Urothelium cell line (cell line): ENCODE measurements around the gene SSH3.

ENCODE experiments used
- DNase-seq: peaks from one replicate; pipeline ENCODE4 v3.0.0; 2011; ENCODE audit warnings: low spot score, mixed read lengths
- FAIRE-seq: peaks from 2 replicates; lab custom pipeline; 2011; peaks lifted over from hg19 to GRCh38; lab: Jason Lieb, UNC

Gene SSH3

GRCh38 chr11:67267188-67268080 is 35.9 kb upstream of the SSH3 start:
- DNase-seq (no peak), FAIRE-seq (no peak)

GRCh38 chr11:67268081-67268961 is 35.0 kb upstream of the SSH3 start:
- no peak for DNase-seq
- FAIRE-seq = no peak

GRCh38 chr11:67268962-67269268 is 34.4 kb upstream of the SSH3 start:
- DNase-seq = no peak
- no peak for FAIRE-seq

GRCh38 chr11:67269401-67270255 is 33.7 kb upstream of the SSH3 start:
- FAIRE-seq (no peak), DNase-seq (no peak)

GRCh38 chr11:67270256-67271204 is 32.8 kb upstream of the SSH3 start:
- no peak for DNase-seq
- FAIRE-seq = no peak

- DNase-seq (no peak), FAIRE-seq (no peak)
These were observed 32.2 kb upstream of the SSH3 start for GRCh38 chr11:67271205-67271540.

- DNase-seq = no peak
- no peak for FAIRE-seq
These were observed 31.6 kb upstream of the SSH3 start for GRCh38 chr11:67271541-67272284.

GRCh38 chr11:67272327-67273259 is 30.7 kb upstream of the SSH3 start:
- FAIRE-seq (no peak), DNase-seq (no peak)

GRCh38 chr11:67273260-67273990 is 29.9 kb upstream of the SSH3 start:
- FAIRE-seq (no peak), DNase-seq (no peak)

- no peak for DNase-seq
- FAIRE-seq = no peak
These were observed 28.3 kb upstream of the SSH3 start for GRCh38 chr11:67274768-67275605.

- DNase-seq = no peak
- FAIRE-seq = no peak
These were observed 27.5 kb upstream of the SSH3 start for GRCh38 chr11:67275606-67276409.

- no peak for DNase-seq
- FAIRE-seq = no peak
These were observed 26.5 kb upstream of the SSH3 start for GRCh38 chr11:67276781-67277230.

- FAIRE-seq (no peak), DNase-seq (no peak)
These were observed 25.9 kb upstream of the SSH3 start for GRCh38 chr11:67277231-67277961.

GRCh38 chr11:67278135-67278938 is 25.0 kb upstream of the SSH3 start:
- DNase-seq = no peak
- no peak for FAIRE-seq
